ENCODE measurements around the gene NUP58. TPM values are rescaled to one million over a fixed set of nuclear protein-coding genes. Genes with fewer than 3 reads are reported as not detected.

The NUP58 gene
- total RNA-seq, 2 donors from 2014 or later, result 40.7 to 52.4 TPM

DNA sequence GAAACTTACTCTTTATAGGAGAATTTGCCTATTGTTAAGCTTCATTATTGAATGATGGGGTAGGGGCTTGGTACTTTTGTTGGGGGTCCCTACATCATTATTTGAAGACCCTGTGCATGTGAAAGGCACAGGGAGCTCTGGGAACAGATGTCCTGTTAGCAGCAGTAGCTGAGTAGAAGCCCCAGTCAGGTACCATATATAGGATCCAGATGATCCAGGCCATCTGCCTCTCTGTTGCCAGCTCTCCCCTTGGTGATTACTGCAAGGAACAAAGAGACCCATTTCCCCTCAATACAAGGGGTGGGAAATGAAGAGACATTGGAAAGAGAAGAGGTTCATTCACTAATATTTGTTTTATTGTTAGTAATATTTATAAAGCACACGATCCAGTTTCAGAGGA lies 9.7 kb upstream of the NUP58 start:
- Histone ChIP-seq H3K27ac (no peak overlapping the region), H3K27me3 (peaks cover 1% of the 10 kb centered on the region), H3K9ac (ENCODE audit: low read depth in 2 of 2, low read length in 2 of 2) (no peak overlapping the region), H3K4me3 (no peak overlapping the region), H3K36me3 (no peaks in the 10 kb centered on the region), H3K4me1 (no peaks in the 10 kb centered on the region), H3K9me3 (no peaks in the 10 kb centered on the region)
- no peak for DNase-seq
- TF ChIP-seq, protein P1, sequence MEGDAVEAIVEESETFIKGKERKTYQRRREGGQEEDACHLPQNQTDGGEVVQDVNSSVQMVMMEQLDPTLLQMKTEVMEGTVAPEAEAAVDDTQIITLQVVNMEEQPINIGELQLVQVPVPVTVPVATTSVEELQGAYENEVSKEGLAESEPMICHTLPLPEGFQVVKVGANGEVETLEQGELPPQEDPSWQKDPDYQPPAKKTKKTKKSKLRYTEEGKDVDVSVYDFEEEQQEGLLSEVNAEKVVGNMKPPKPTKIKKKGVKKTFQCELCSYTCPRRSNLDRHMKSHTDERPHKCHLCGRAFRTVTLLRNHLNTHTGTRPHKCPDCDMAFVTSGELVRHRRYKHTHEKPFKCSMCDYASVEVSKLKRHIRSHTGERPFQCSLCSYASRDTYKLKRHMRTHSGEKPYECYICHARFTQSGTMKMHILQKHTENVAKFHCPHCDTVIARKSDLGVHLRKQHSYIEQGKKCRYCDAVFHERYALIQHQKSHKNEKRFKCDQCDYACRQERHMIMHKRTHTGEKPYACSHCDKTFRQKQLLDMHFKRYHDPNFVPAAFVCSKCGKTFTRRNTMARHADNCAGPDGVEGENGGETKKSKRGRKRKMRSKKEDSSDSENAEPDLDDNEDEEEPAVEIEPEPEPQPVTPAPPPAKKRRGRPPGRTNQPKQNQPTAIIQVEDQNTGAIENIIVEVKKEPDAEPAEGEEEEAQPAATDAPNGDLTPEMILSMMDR (IDR thresholded peaks at IDR 0.05), result no peak
- intact Hi-C loops (cut with DNase I), result no loop called here

DNA sequence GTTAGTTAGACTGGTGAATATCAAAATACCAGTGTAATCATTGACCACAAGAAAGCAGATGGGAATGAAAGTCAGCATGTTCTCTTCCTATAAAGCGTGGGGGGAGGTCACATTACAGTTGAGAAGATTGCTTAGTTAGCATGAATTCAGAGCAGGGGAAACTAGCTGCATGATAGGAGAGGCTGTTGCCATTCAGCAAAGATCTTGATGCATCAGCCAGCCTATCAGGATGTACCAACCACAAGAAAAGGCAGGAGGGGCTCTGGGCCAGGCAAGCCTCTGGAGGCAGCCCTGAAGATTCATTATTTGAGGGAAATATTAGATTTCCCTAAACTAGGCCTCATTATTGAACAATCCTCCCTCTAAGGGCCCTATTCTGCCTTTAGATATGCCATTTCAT lies 9.1 kb upstream of the NUP58 start:
- intact Hi-C loops (cut with DNase I), result no loop called here
- TF ChIP-seq, protein P1 (IDR thresholded peaks at IDR 0.05), result no peak
- Histone ChIP-seq H3K9me3 (no peaks in the 10 kb centered on the region), H3K36me3 (no peaks in the 10 kb centered on the region), H3K4me3 (no peak overlapping the region), H3K9ac (ENCODE audit: low read depth in 2 of 2, low read length in 2 of 2) (no peak overlapping the region), H3K4me1 (no peaks in the 10 kb centered on the region), H3K27me3 (peaks cover 5% of the 10 kb centered on the region), H3K27ac (no peak overlapping the region)
- DNase-seq, result peak; percentile 20

DNA sequence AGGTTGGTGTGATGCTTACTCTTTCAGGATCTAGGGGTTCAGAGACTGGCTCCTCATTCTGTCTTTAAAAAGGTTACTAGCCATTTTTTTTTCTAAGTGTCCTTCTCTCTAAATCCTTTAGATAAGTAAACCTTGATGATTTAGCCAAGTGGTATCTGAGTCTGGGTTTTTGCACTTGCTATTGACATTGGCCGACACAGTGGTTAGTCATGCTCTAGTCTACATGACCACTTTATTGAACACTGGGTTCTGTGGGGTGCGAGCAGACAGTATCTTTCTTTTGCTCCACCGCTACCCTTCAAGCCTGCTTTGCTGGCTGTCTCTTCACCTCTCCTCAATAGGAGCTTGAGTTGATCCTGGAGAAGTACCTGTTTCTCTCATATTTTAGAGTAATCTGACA lies 6.2 kb upstream of the NUP58 start:
- no peaks in the 10 kb centered on the region for H3K4me1 ChIP-seq
- intact Hi-C loops (cut with DNase I), result no loop called here
- peaks cover 5% of the 10 kb centered on the region for H3K27me3 ChIP-seq
- H3K9me3 ChIP-seq, result no peaks in the 10 kb centered on the region
- H3K4me3 ChIP-seq, result no peak overlapping the region
- H3K9ac ChIP-seq (ENCODE audit: low read depth in 2 of 2, low read length in 2 of 2), result no peak overlapping the region
- TF ChIP-seq, protein P1 (IDR thresholded peaks at IDR 0.05), result no peak
- no peak overlapping the region for H3K27ac ChIP-seq
- no peak for DNase-seq
- no peaks in the 10 kb centered on the region for H3K36me3 ChIP-seq

DNA sequence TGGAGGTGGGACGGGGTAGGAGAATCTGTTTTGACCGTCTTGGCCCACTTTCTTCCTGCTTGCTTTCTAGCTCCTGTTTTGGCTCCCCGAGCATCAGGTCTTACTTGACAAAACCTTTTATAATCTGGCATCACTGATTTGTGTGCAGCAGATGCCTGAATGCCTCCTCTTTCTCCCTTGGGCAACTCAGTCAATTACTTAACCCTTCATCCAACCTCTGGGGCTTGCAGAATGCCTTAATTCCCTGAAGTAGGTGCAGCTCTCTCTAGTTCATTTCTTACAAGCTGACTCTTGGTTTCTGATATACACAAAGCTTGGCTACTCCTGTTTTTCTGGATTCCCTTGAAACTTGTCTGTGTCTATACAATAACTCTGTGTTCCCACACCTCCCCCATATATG lies 5.7 kb upstream of the NUP58 start:
- H3K9ac ChIP-seq (ENCODE audit: low read depth in 2 of 2, low read length in 2 of 2), result no peak overlapping the region
- TF ChIP-seq, protein P1 (IDR thresholded peaks at IDR 0.05), result no peak
- intact Hi-C loops (cut with DNase I), result no loop called here
- peaks cover 5% of the 10 kb centered on the region for H3K27me3 ChIP-seq
- no peaks in the 10 kb centered on the region for H3K4me1 ChIP-seq
- H3K36me3 ChIP-seq, result no peaks in the 10 kb centered on the region
- H3K27ac ChIP-seq, result no peak overlapping the region
- no peak for DNase-seq
- no peaks in the 10 kb centered on the region for H3K9me3 ChIP-seq
- H3K4me3 ChIP-seq, result no peak overlapping the region

DNA sequence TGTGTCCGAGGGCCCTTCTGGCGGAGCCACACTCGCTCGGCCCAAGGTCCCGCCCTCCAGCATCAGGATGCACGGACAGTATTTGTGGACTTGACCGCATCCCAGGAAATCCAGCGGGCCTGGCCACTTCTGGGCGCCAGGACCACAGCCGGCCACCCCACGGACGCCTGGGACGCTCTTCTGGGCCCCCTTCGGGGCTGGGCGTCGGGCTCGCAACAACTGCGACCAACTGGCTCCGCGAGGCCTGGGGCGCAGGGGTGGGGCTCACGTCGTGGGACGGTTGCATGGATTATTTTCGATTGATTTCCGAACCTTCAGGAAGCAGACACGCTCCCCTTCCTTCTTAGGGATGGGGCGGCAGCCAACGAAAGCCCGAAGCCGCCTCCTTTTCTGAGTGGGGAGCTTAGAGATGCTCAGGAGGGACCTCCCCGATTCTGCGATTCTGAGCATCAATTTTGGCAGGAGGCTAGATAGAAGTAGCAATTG lies 521 bp upstream of the NUP58 start:
- no peaks in the 10 kb centered on the region for H3K36me3 ChIP-seq
- H3K27ac ChIP-seq, result peak overlapping the region; percentile 78
- peak; percentile 31 for DNase-seq
- H3K9me3 ChIP-seq, result no peaks in the 10 kb centered on the region
- peak overlapping the region; percentile 66 to 76 for H3K9ac ChIP-seq (ENCODE audit: low read depth in 2 of 2, low read length in 2 of 2)
- H3K4me1 ChIP-seq, result no peaks in the 10 kb centered on the region
- TF ChIP-seq, protein P1 (IDR thresholded peaks at IDR 0.05), result no peak
- intact Hi-C loops (cut with DNase I), result no loop called here
- H3K27me3 ChIP-seq, result peaks cover 5% of the 10 kb centered on the region
- H3K4me3 ChIP-seq, result peak overlapping the region; percentile 62
